ENCODE measurements around the gene SCARF1.
A peak's percentile ranks its signal among the peaks of the same experiment; 100 is the strongest.

The SCARF1 gene

DNA sequence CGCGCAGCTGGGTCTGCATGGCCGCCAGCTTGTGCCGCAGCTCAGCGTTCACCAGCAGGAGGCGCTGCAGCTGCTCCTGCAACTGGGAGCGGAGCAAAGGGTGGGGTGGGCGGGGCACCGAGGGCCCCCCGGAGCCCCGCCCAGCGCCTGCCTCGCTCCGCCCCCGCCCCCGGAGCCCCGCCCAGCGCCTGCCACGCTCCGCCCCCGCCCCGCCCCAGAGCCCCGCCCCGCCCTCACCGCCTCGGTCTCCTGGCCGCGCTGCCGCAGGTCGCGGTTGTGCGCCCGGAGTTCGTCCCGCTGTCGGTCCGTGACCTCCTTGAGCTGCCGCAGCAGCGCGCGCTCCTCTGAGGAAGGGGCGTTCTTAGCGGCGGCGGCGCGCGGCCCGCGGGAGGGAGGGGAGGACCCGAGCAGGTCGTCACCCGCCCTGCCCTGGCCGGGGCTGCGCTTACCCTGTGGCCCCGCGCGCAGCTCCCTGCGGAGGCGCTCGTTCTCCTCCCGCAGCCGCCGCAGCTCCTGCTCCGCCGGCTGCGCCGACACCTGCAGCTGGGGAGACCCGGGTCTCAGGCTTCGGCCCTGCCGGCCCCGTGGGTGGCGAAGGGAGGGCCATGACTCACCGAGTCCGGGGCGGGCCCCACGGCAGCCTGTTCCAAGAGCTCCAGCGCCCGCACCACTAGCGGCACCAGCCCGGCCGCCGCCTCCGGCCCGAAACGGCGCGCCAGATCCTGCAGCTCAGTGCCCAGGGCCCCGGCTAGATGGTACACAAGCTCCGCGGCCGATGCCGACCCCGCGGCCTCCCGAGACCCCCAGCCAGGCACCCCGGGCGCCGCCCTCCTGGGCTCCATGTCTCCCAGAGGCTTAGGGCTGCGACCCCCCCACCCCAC lies 3.7 kb upstream of the SCARF1 start:
- DNase-seq (ENCODE audit: low spot score): peak; percentile 91

DNA sequence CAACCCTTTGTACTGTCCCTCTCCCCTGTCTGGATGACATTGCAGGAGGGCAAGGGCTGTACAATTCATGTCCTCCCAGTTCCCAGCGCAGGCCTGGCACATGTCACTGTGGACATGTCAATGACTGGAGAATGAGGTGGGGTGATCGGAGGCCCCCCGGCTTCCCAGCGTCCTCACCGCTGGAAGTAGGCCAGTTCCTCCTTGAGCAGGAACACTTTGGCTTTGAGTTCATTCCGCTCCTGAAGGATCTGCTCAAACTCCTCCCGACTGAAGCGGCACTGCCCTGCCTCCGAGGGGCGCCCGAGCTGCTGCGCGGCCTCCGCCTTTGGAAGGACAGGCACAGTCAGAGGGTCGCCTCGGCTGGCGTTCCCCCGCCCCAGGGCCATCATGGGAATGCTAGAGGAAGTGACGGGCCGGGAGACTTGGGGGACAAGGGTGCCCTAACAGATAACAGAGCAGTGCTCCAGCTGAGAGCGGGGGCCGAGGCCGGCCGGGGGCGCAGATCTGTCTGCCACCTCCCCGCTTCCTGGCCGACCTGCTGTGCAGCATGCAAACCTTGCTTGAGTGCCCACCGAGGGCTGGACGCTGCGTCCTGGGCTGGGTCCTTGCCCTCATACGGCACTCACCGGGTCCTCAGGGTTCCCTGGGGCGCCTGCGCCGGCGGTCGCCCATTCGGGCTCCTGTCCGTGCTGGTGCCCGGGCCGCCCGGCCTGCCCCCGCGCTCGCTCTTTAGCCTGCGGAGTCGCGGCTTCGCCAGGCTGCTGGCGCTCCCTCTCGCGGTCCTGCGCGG lies 2.8 kb upstream of the SCARF1 start:
- no peak for DNase-seq (ENCODE audit: low spot score)

DNA sequence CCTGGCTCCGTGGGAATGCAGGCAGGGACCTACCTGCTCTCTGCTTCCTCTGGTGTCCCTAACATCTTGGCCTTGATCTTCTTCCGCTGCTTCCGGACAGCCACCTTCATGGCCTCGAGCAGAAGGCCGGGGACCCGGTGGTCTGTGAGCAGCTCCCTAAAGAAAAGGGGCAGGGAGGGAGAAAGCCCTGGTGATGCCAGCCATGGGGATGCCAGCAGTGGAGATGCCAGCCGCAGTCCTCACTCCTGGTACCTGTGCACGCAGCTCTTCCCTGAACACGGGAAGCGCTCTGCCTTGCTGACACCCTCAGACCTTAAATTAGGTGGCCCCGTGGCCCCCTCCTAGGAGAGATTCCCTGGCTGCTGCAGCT lies 2.3 kb upstream of the SCARF1 start:
- DNase-seq (ENCODE audit: low spot score): no peak

DNA sequence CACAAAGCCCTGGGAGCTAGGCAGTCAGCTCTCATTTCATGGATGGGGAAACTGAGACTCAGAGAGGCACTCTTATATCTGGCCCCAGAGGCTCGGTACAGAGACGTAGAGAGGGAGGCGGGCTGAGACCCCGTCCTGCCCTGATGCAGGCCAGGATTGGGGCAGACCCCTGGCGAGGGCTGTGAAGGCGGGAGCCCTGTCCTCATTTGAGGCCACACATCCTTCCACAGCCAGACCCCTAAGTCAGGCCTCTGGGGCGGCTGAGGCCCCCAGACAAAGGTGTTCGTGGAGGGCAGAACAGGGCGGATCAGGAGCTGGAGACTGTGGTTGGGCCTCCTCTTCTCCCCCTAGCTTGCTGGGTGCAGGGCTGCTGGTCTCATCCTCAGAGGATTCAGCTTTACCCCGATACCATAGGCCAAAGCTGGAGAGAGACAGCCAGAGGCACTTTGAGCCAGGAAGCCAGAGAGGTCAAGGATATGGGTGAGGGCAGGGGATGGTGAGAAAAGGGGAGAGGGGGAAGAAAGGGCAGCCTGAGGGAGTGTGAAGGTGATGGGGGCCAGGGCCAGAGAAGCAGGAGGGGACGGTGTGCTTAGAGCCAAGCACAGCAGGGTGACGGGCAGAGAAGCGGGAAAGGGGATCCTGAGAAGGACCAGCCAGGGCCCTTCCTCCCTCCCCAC lies 805 bp upstream of the SCARF1 start:
- no peak for DNase-seq (ENCODE audit: low spot score)

DNA sequence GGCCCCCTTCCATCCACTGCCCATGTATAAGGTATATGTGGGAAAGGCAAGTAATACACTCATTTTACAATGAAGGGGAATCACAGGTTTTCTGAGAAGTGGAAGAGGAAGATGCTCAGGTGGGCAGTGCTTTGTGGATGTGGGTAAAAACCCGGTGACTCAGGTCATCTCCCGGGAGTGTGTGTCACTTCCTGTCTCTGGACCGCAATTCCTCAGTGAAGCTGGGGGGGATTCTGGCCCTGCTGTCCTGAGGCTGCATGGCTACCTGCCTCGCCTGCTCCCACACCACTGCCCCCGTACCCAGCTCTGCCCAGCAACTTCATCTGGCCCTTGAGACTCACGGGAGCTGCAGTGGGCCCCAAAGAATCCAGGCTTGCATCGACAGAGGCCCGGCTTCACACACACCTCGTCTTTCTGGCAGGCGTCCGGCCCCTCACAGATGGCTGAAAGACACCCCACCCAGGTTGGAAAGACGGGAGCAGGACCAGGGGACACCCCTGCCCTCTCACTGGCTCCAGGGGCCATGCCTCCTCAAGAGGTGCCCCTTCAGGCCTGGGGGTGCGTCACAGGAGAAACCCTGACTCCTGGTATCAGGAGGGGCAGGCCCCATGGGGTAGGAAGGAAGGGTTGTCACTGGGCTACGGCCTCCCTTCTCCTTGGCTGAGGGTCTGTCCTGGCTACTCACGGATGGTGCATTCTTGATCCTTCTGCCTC lies 882 bp downstream of the SCARF1 start:
- DNase-seq (ENCODE audit: low spot score): no peak

DNA sequence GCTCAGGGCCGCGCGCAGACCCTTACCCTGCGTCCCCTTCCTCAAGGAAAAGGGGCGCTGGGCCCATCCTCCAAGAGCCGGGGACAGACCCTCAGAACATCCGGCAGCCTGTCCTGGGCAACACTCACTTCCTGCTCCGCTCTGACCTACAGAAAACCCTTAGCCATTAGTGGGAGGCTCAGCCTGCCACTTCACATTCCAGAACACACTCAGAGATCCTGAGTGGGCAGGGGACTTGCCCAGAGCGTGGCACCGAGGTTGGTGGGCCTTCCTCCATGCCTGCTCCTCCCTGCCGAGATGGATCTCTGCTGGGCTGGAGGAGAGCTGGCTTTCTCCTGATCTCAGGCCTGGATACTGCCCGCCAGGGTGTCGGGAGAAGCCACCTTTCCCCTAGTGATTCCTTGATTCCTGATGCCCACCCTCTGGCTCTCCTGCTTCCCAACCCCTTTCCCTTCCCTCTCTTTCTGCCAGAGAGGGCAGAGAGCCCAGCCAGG lies 1.5 kb downstream of the SCARF1 start:
- DNase-seq (ENCODE audit: low spot score): no peak

DNA sequence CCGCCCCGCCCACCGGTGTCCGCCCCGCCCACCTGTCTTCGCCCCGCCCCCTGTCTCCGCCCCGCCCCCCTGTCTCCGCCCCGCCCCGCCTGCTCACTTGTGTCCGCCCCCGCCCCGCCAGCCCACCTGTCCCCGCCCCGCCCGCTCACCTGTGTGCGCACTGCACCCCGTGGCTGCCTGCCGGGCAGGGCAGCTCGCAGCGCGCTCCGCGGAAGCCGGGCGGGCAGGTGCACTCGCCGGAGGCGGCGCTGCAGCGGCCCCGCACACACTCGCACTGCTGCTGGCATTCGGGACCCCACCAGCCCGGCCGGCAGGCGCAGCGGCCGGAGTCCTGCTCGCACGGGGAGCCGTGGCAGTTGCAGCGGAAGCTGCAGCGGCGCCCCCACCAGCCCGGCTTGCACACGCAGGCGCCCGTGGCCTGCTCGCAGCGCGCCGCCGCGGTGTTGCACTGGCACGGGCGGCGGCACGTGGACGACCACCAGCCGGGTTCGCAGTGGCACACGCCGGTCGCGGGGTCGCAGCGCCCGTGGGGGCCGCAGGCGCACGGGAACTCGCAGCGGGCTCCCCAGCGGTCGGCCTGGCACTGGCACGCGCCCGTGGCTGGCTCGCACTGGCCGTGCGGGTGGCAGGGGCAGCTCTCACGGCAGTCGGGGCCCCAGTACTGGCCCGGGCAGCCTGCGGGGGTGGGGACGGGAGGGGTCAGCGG lies 2.1 kb downstream of the SCARF1 start:
- no peak for DNase-seq (ENCODE audit: low spot score)

DNA sequence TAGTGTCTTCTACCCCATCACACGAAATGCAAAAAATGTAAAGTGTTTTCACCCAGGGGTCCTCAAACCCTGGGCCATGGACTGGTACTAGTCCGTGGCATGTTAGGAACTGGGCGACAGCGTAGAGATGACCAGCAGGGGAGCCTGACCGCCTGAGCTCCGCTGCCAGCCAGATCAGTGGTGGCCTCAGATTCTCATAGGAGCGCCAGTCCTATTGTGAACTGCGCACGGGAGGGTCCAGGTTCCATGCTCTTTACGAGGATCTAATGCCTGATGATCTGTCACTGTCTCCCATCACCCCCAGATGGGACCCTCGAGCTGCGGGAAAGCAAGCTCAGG lies 4.5 kb downstream of the SCARF1 start:
- no peak for DNase-seq (ENCODE audit: low spot score)

DNA sequence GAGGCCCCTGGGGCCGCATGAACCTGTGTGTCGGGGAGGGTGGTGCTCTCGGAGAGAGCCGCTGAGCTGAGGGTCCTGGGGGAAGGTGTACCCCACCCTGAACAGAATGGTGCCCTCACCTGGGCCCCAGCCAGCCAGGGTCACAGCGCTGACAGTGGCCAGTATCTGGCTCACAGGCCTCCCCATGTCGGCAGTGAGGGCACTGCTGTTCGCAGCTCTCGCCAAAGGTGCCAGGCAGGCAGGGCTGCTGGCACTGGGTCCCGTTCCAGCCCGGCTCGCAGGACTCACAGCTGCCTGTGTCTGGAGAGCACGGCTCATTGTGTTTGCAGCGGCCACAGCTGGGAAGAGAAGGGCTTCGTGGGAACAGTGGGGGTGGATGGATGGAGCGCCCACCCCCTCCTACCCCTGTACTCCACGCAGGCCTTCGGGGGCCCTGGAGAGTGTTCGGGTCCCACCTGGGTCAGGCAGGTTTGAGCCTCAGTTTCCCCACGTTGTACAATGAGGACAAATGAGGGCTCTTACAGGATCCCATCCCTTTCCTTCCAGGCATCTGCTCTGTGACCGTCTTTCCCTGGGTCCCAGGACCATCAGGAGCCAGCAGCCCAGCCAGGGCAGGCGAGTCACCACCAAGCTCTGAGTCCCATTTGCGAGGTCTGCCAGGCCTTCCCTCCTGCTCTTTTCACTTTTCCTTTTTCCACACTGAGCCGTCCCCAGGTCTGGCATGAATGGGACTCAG lies 5.0 kb downstream of the SCARF1 start:
- no peak for DNase-seq (ENCODE audit: low spot score)

DNA sequence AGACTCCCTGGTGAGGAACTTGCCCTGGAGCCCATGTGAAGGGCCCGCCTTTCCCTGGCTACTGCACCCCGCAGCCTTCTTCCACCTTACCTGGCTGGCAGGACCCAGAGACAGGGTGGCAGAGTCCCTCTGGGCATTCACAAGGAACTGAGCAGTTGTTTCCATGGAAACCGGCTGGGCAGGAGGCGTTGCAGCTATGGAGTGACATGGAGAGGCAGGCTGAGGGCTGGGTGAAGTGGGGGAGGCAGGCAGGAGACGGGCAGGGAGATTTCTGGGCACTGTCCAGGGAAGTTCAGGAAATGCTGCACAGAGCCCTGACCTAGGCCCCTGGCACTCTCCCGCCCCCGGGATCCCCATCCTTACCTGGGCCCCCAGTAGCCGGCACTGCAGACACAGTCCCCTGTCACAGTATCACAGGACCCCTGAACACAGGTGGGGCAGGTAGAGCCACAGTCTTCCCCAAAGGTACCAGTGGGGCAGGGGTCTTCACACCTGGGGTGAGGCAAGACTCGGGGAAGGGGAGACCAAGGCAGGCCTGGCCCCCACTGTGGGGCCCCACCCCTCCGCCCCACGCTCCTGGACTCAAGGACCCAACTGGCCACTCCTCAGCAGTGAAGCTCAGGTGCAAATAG lies 5.9 kb downstream of the SCARF1 start:
- DNase-seq (ENCODE audit: low spot score): no peak

DNA sequence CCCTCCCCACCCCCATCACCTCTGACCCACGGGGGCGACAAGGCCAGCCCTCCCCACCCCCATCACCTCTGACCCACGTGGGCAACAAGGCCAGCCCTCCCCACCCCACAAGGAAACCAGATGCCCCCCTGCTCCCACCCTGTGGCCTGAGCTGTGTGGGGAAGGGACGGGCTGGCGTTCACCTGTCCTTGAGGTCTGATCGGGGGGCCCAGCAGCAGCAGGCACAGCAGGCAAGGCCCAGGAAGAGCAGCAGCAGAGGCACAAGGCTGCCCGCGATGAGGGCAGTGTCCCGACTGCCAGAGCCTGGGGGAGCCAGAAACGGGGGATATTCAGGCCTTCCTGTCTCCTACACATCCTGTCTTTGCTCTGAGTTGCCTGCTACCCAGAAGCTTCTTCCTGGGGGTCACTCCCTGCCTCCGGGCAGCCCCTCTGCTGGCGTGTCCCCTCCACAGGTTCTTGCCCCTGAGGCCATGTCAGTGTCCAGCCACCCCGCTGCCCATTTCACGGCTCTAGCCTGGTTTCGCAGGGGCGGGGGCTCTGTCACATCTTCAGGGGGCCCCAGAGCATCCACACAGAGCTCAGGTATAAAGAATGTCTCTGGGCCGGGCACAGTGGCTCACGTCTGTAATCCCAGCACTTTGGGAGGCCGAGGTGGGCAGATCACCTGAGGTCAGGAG lies 6.8 kb downstream of the SCARF1 start:
- no peak for DNase-seq (ENCODE audit: low spot score)

DNA sequence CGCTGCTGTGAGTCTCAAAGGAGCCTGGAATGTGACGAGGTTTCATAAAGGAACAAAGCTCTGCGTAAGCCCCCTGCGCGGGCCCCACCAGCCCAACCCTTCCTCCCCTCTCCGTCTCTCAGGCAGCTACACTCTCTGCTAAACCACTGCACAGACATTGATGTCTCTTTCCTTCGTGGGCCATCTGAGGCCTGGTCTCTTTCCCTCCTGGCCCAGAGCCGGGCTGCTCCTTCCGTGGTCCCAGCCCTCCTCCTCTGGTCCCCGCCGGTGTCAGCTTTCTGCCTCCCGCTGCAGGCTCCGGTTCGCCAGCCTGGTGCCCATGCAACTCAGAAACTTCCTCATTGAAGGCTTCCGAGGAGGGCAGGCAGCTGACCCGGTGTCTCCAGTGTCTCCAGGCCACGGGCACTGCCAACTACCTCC lies 7.4 kb downstream of the SCARF1 start:
- no peak for DNase-seq (ENCODE audit: low spot score)

DNA sequence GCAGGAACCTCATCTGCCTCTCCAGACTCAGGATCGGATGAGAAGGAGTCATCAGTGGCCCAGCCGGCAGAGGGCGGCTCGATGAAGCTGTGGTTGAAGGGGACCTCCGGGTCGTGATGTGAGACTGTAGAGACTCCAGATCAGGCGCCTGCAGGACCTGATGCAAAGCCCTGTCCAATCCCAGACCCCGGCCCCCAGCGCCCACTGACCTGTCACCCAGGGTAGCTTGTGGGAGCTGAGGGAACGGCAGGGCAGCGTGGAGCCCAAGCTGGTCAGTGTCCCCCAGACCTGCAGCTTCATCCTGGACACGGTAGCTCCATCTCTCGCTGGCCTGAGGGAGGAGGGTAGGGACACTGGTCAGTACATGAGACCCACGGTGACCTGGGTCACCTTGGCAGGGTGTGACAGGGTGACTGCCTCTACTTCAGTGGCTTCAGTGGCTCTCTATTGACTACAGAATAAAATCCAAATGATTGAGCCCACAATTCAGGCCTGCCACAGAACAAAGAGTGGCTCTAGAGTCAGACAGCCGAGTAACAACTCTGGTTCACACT lies 8.7 kb downstream of the SCARF1 start:
- DNase-seq (ENCODE audit: low spot score): no peak

DNA sequence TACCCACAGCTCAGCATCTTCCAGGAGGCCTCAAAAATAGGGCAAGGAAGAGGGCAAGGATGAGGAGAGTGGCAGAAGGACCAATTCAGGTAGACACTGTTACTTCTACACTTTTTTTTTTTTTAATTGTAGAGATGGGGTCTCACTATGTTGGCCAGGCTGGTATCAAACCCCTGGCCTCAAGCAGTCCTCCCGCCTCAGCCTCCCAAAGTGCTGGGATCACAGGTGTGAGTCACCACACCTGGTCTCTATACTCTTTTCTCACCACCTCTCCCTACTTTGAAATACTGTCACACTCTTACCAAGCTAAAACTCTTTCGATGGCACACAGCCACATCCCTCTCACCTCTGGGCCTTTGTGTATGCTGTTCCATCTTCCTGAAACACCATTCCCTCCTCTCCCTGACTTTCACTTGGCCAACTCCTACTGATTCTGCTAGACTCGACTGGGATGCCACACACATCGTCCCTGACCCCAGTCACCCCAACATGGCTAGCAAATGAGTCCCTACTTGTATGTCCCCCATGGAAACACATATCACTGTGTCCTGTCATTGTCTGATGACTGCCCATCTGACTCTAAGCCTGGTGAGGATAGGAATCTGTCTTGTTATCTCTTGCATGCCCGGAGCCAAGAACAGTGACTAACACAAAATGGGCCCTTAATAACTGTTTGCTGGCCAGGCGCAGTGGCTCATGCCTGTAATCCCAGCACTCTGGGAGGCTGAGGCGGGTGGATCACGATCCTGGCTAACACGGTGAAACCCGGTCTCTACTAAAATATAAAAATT lies 9.7 kb downstream of the SCARF1 start:
- no peak for DNase-seq (ENCODE audit: low spot score)

DNA sequence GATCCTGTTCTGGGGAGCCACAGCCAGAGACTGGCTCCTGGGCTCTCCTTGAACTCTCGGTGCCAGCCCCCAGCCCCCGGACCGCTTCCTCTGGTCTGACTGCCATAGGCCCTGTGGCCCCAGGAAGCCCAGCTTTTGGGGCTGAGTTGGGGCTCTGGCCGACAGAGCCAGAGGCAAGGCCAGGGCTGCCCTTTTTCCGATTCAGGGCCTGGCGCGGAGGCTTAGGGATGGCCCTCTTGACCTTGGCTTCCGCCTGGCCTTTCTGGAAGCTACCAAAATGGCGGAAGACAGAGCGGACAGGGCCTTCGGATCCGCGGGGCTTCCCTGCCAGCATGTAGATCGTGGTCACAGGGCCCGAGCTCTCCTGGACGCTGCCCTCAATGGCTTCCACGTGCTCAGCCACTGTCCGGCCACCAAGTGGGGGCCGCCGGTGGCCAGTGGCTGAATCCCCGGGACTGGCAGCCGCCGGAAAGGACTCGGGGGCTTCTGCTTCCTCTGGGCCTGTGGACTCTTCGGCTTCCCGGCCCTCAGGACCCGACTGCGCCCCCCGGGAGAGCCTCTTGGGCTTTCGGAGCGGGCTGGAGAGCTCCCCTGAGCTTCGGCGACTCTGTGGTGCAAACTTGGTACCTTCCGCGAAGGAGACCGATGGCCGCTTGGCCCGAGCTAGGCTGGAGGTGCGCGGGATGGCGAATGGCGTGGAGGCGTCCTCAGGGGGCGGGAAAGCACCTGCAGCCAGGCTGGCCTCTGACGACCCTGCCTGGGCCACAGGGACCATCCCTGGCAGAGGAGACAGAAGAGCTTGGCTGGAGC lies 10.5 kb downstream of the SCARF1 start:
- no peak for DNase-seq (ENCODE audit: low spot score)

DNA sequence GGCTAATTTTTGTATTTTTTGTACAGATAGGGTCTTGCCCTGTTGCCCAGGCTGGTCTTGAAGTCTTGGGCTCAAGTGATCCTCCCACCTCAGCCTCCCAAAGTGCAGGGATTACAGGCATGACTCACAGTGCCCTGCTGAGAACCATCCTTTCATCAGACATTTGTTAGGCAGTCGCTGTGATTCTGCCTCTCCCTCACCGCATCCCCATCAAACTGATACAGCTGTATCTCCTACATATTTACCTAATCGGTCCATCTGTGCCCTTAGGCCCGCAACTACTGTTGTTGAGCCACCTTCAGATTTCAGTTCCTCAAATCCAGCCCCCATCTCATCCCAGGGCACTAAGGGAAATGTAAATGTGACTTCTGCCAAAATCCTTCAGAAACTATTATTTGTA lies 14.9 kb downstream of the SCARF1 start:
- no peak for DNase-seq (ENCODE audit: low spot score)

DNA sequence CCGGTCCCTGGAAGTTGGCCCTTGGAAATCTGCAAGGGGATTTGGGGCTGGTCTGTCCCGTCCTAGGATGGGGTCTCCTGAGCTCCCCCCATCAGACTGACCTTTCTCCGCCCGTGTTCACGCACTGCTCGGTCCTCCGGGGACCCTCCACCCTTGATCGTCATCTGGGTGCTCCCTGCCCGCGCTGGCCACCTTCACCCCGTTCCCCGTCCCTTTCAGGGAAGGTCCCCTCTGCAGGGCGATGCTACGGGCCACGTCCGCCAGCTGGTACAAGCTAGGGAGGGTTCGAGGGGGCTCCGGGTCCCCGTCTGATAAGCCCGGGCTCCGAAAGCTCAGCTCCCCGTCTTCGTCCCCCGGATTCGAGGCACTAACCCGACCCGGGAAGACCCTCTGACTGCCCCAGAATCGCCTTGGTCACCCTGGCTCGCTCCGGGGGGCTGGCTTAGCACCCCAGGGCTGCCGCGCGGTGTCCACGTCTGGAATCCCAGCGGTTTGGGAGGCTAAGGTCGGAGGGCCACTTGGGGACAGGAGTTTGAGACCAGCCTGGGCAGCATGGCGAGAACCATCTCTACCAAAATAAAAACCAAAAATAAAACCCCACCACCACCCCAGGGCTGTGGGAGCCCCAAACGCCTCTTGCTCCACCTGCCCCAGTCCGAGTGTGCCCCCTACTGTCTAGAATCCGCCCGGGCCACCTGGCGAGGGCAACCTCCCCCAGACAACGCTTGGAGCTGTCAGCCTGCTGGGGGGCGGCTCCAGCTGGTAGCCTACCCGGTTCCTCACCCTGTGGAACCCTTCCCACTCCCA lies 15.8 kb downstream of the SCARF1 start:
- no peak for DNase-seq (ENCODE audit: low spot score)

All from COLO829 (cell line).